ENCODE results near the gene FCHSD1. TPM values are rescaled to one million over a fixed set of nuclear protein-coding genes. Genes with fewer than 3 reads are reported as not detected.
A peak's percentile ranks its signal among the peaks of the same experiment; 100 is the strongest.

Gene FCHSD1
- total RNA-seq, 1 experiment from 2014 or later = 22.7 TPM

GRCh38 chr5:141681695-141682641, 30.8 kb upstream of the FCHSD1 start, which contains the start of gene ARAP3:
ARAP3 (minus strand) TSS chr5:141682230; CDS start chr5:141680486, 1,744 bp downstream.
- H3K4me3 ChIP-seq (ENCODE audit: low read length) = peak within 1 kb of the TSS; percentile 54
- peak; percentile 81 for ATAC-seq
- intact Hi-C loops (cut with micrococcal nuclease) = no loop called here
- H3K27me3 ChIP-seq (ENCODE audit: low read length) = no peaks in the 10 kb centered on the region
- H3K79me2 ChIP-seq (ENCODE audit: low read length) = peaks cover 9% of the 10 kb centered on the region
- H3K4me2 ChIP-seq (ENCODE audit: low read length) = peak within 1 kb of the TSS; percentile 88
- ChIA-PET CTCF (no interaction called here), POLR2A (ENCODE audit: unreplicated experiment) (no interaction called here)
- H3K4me1 ChIP-seq (ENCODE audit: insufficient read depth, low read length) = peaks cover 33% of the 10 kb centered on the region
- no peaks in the 10 kb centered on the region for H3K9me3 ChIP-seq (ENCODE audit: low read length)
- H3K9ac ChIP-seq (ENCODE audit: low read length) = peak within 1 kb of the TSS; percentile 90
- H3K36me3 ChIP-seq (ENCODE audit: low read depth, low read length) = no peaks in the 10 kb centered on the region
- H2AFZ ChIP-seq (ENCODE audit: low read length) = peak within 1 kb of the TSS; percentile 73
- no peaks in the 10 kb centered on the region for H4K20me1 ChIP-seq (ENCODE audit: low read length)
- TSS peak; percentile 70 for BruUV-seq (replicated peaks)
- H3K9me2 ChIP-seq (replicated peaks; ENCODE audit: low read length) = no peaks in the 10 kb centered on the region
- H3F3A ChIP-seq (ENCODE audit: low read length, unreplicated experiment) = peaks cover 4% of the 10 kb centered on the region
- TF ChIP-seq EZH2phosphoT487 (IDR thresholded peaks at IDR 0.05; ENCODE audit: borderline replicate concordance, low read length) = no peak
- TF ChIP-seq EZH2 (IDR thresholded peaks at IDR 0.05; ENCODE audit: low read length, unreplicated experiment) = no peak
- TF ChIP-seq, protein P1, sequence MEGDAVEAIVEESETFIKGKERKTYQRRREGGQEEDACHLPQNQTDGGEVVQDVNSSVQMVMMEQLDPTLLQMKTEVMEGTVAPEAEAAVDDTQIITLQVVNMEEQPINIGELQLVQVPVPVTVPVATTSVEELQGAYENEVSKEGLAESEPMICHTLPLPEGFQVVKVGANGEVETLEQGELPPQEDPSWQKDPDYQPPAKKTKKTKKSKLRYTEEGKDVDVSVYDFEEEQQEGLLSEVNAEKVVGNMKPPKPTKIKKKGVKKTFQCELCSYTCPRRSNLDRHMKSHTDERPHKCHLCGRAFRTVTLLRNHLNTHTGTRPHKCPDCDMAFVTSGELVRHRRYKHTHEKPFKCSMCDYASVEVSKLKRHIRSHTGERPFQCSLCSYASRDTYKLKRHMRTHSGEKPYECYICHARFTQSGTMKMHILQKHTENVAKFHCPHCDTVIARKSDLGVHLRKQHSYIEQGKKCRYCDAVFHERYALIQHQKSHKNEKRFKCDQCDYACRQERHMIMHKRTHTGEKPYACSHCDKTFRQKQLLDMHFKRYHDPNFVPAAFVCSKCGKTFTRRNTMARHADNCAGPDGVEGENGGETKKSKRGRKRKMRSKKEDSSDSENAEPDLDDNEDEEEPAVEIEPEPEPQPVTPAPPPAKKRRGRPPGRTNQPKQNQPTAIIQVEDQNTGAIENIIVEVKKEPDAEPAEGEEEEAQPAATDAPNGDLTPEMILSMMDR (conservative IDR thresholded peaks at IDR 0.05; ENCODE audit: low read depth, low read length) = no peak
- peak within 1 kb of the TSS; percentile 98 for H3K27ac ChIP-seq (ENCODE audit: low read length)
- peak; percentile 85 for DNase-seq

GRCh38 chr5:141681295-141681694, 30.1 kb upstream of the FCHSD1 start:
- DNase-seq (no peak), ATAC-seq (peak; percentile 3)
- Histone ChIP-seq H3K9ac (ENCODE audit: low read length) (peak overlapping the region; percentile 90), H3K79me2 (ENCODE audit: low read length) (peaks cover 9% of the 10 kb centered on the region), H2AFZ (ENCODE audit: low read length) (peak overlapping the region; percentile 73), H3K27me3 (ENCODE audit: low read length) (no peaks in the 10 kb centered on the region), H3K4me1 (ENCODE audit: insufficient read depth, low read length) (peaks cover 33% of the 10 kb centered on the region), H3K27ac (ENCODE audit: low read length) (peak overlapping the region; percentile 98), H3K36me3 (ENCODE audit: low read depth, low read length) (no peaks in the 10 kb centered on the region), H3K4me2 (ENCODE audit: low read length) (peak overlapping the region; percentile 88), H3F3A (ENCODE audit: low read length, unreplicated experiment) (peaks cover 4% of the 10 kb centered on the region), H3K9me2 (replicated peaks; ENCODE audit: low read length) (no peaks in the 10 kb centered on the region), H4K20me1 (ENCODE audit: low read length) (no peaks in the 10 kb centered on the region), H3K9me3 (ENCODE audit: low read length) (no peaks in the 10 kb centered on the region), H3K4me3 (ENCODE audit: low read length) (peak overlapping the region; percentile 54)
- intact Hi-C loops (cut with micrococcal nuclease) = no loop called here
- TSS peak; percentile 78 for BruUV-seq (replicated peaks)
- POLR2A ChIA-PET (ENCODE audit: unreplicated experiment) = no interaction called here
- CTCF ChIA-PET = interaction anchor here (0.5 kb wide), 1 partner anchor 39 kb away, joined by 4 read pairs; no protein-coding TSS in a partner anchor
- TF ChIP-seq EZH2phosphoT487 (IDR thresholded peaks at IDR 0.05; ENCODE audit: borderline replicate concordance, low read length) (no peak), EZH2 (IDR thresholded peaks at IDR 0.05; ENCODE audit: low read length, unreplicated experiment) (no peak)
- TF ChIP-seq, protein P1 (conservative IDR thresholded peaks at IDR 0.05; ENCODE audit: low read depth, low read length) = no peak

All from PC-3 (cell line).